GM12873 (cell line): ENCODE measurements around the gene ELMO1.

Experiments
- CTCF ChIP-seq: IDR thresholded peaks from 2 replicates; pipeline ENCODE4 v1.5.1; 2012; ENCODE audit warnings: low read depth, mild to moderate bottlenecking, moderate library complexity, low read length, control low read depth; ENCODE audit not compliant: insufficient read depth; ENCODE audit errors: missing control alignments

Gene ELMO1

DNA sequence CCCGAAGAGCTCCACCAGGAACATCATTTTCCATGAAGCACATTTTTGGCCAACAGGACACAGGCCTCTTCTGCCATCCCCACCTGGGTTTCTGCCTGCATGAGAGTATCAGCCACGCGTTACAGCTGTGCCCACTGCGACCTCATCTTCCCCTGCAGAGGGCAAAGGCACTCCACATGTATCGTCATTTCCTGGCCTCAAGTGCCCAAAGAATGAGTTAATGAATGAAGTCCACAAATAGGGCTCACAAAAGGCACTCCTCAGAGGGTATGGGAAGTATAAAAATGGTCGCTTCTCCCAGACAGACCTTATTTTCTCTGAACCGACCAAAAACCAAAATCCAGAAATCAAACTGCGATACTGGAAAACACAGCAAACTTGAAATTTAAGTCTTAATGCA lies 18.5 kb downstream of the ELMO1 start:
- TF ChIP-seq CTCF: no peak

GRCh38 chr7:37429435-37429791 lies 19.3 kb downstream of the ELMO1 start:
- TF ChIP-seq CTCF: no peak

DNA sequence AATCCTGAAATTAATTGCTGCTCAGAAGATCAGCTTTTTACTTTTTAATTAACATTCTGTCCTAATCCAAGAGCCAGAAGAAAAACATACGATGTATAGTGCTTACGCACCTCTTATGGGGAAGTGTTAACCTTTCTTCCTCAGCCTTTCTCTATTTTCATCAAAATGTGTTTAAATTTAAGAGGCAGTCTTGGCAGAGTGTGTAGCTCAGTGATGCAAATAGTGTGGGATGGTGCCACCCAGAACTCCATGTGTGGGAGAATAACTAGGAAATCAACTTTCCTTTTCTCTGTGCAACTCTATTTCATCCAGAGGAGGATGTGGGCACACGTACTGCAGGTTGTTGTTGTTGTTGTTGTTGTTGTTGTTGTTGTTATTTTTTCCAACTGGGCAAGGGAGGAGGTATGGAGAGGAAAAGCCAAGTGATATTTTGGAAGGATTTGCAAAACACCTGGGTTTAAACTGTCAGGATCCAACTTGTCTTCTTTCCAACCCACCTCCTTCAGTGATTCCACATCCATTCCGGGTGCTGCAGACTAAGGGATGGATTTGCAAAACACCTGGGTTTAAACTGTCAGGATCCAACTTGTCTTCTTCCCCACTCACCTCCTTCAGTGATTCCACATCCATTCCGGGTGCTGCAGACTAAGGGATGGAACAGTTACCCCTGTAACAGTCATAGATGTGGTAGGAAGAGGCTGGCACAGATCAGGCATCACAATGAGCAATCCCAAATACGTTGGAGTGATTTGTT lies 19.8 kb downstream of the ELMO1 start:
- TF ChIP-seq CTCF: no peak

GRCh38 chr7:37427276-37427940 lies 21.3 kb downstream of the ELMO1 start:
- no peak for TF ChIP-seq CTCF

- no peak for TF ChIP-seq CTCF
Measured at GRCh38 chr7:37425498-37425897, 23.2 kb downstream of the ELMO1 start.

DNA sequence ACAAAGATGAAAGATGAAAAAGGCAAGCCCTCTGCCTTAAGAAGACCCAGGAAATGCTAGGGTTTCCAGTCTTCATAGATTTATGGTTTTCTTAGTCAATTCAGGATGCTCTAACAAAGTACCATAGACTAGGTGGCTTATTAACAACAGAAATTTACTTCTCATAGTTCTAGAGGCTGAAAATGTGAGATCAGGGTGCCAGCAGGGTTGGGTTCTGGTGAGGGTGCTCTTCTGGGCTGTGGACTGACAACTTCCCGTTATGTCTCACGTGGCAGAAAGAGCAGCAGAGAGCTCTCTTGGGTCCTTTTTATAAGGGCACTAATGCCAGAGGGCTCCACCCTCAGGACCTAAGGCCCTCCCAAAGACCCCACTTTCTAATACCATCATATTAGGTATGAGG lies 23.7 kb downstream of the ELMO1 start:
- TF ChIP-seq CTCF: no peak

DNA sequence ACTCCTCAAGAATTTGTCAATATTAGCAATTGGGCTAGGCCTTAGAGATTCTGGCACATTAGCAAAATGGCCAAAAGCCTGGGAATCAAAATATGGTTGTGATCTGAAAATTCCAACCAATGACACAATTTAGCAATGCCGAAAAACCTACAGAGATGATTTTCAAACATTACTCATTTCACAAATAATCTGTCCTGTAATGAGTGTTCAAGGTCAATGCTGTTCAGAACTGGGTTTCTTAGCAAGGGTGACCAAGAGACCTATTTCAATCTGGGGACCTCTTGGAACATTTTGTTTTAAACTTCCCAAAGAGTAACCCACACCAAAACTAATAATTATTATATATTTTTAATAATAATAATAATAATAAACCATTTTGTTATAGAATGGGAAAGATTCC lies 24.1 kb downstream of the ELMO1 start:
- no peak for TF ChIP-seq CTCF
